Measurements from ENCODE around the gene BBS9.
A peak's percentile ranks its signal among the peaks of the same experiment; 100 is the strongest.

BBS9 gene

GRCh38 chr7:33191340-33191739, 62.0 kb downstream of the BBS9 start:
- Histone ChIP-seq H3K4me2 (ENCODE audit: low read length, poor library complexity, severe bottlenecking) (no peak overlapping the region), H3K4me3 (ENCODE audit: insufficient read depth in 1 of 2, low read depth in 1 of 2, low read length in 2 of 2) (no peak overlapping the region), H2BK5ac (ENCODE audit: low read depth, low read length, poor library complexity, severe bottlenecking) (no peak overlapping the region), H4K91ac (ENCODE audit: low read length) (no peak overlapping the region), H3K27me3 (ENCODE audit: control insufficient read depth in 1 of 2, insufficient read depth in 1 of 2, low read length in 2 of 2) (no peaks in the 10 kb centered on the region), H2BK15ac (ENCODE audit: low read depth, poor library complexity, severe bottlenecking) (no peak overlapping the region), H3K27ac (ENCODE audit: low read length, poor library complexity, severe bottlenecking) (no peak overlapping the region), H3K36me3 (ENCODE audit: control insufficient read depth in 1 of 2, insufficient read depth in 2 of 2, low read depth in 1 of 2, low read length in 2 of 2) (no peaks in the 10 kb centered on the region), H3K23ac (ENCODE audit: low read length in 2 of 2) (no peak overlapping the region), H3K4me1 (ENCODE audit: control insufficient read depth, insufficient read depth, low read depth, low read length) (peaks cover 2% of the 10 kb centered on the region), H2BK120ac (ENCODE audit: low read depth, low read length) (no peak overlapping the region), H3K79me1 (replicated peaks; ENCODE audit: low read length, poor library complexity, severe bottlenecking) (peaks cover 5% of the 10 kb centered on the region), H2BK12ac (ENCODE audit: low read length in 2 of 2) (no peak overlapping the region), H3K9me3 (ENCODE audit: control insufficient read depth, low read length) (no peaks in the 10 kb centered on the region), H3K9ac (ENCODE audit: low read length) (no peak overlapping the region), H3K4ac (ENCODE audit: low read depth in 1 of 2, low read length in 2 of 2) (no peak overlapping the region), H3K14ac (ENCODE audit: low read length in 2 of 2) (no peak overlapping the region), H2AK5ac (ENCODE audit: low read length, severe bottlenecking) (no peak overlapping the region), H4K8ac (ENCODE audit: low read length) (no peak overlapping the region), H3K18ac (ENCODE audit: low read depth in 1 of 2, low read length in 2 of 2) (no peak overlapping the region), H2AFZ (ENCODE audit: low read depth, low read length) (no peak overlapping the region)
- DNase-seq: no peak

- H3K14ac ChIP-seq (ENCODE audit: low read length in 2 of 2): no peak overlapping the region
- no peak overlapping the region for H3K4me3 ChIP-seq (ENCODE audit: insufficient read depth in 1 of 2, low read depth in 1 of 2, low read length in 2 of 2)
- H2AK5ac ChIP-seq (ENCODE audit: low read length, severe bottlenecking): no peak overlapping the region
- H4K8ac ChIP-seq (ENCODE audit: low read length): no peak overlapping the region
- no peak overlapping the region for H3K4me2 ChIP-seq (ENCODE audit: low read length, poor library complexity, severe bottlenecking)
- no peaks in the 10 kb centered on the region for H3K36me3 ChIP-seq (ENCODE audit: control insufficient read depth in 1 of 2, insufficient read depth in 2 of 2, low read depth in 1 of 2, low read length in 2 of 2)
- no peak overlapping the region for H2AFZ ChIP-seq (ENCODE audit: low read depth, low read length)
- H3K18ac ChIP-seq (ENCODE audit: low read depth in 1 of 2, low read length in 2 of 2): no peak overlapping the region
- H2BK120ac ChIP-seq (ENCODE audit: low read depth, low read length): no peak overlapping the region
- WGBS: 90% methylated on average over 2 of the region's 2 CpGs
- peaks cover 2% of the 10 kb centered on the region for H3K4me1 ChIP-seq (ENCODE audit: control insufficient read depth, insufficient read depth, low read depth, low read length)
- H3K9ac ChIP-seq (ENCODE audit: low read length): no peak overlapping the region
- no peak for DNase-seq
- H3K27me3 ChIP-seq (ENCODE audit: control insufficient read depth in 1 of 2, insufficient read depth in 1 of 2, low read length in 2 of 2): no peaks in the 10 kb centered on the region
- H3K4ac ChIP-seq (ENCODE audit: low read depth in 1 of 2, low read length in 2 of 2): no peak overlapping the region
- H3K9me3 ChIP-seq (ENCODE audit: control insufficient read depth, low read length): no peaks in the 10 kb centered on the region
- H4K91ac ChIP-seq (ENCODE audit: low read length): no peak overlapping the region
- peaks cover 5% of the 10 kb centered on the region for H3K79me1 ChIP-seq (replicated peaks; ENCODE audit: low read length, poor library complexity, severe bottlenecking)
- H2BK5ac ChIP-seq (ENCODE audit: low read depth, low read length, poor library complexity, severe bottlenecking): no peak overlapping the region
- H2BK15ac ChIP-seq (ENCODE audit: low read depth, poor library complexity, severe bottlenecking): no peak overlapping the region
- no peak overlapping the region for H3K27ac ChIP-seq (ENCODE audit: low read length, poor library complexity, severe bottlenecking)
- H3K23ac ChIP-seq (ENCODE audit: low read length in 2 of 2): no peak overlapping the region
- H2BK12ac ChIP-seq (ENCODE audit: low read length in 2 of 2): no peak overlapping the region
Observed at GRCh38 chr7:33192695-33193291, 63.4 kb downstream of the BBS9 start.

GRCh38 chr7:33193308-33193864, 64.0 kb downstream of the BBS9 start:
- Histone ChIP-seq H3K27me3 (ENCODE audit: control insufficient read depth in 1 of 2, insufficient read depth in 1 of 2, low read length in 2 of 2) (no peaks in the 10 kb centered on the region), H3K14ac (ENCODE audit: low read length in 2 of 2) (no peak overlapping the region), H2BK12ac (ENCODE audit: low read length in 2 of 2) (no peak overlapping the region), H2AFZ (ENCODE audit: low read depth, low read length) (no peak overlapping the region), H3K4me1 (ENCODE audit: control insufficient read depth, insufficient read depth, low read depth, low read length) (peaks cover 2% of the 10 kb centered on the region), H2BK15ac (ENCODE audit: low read depth, poor library complexity, severe bottlenecking) (no peak overlapping the region), H3K9ac (ENCODE audit: low read length) (no peak overlapping the region), H3K4ac (ENCODE audit: low read depth in 1 of 2, low read length in 2 of 2) (no peak overlapping the region), H2BK5ac (ENCODE audit: low read depth, low read length, poor library complexity, severe bottlenecking) (no peak overlapping the region), H2AK5ac (ENCODE audit: low read length, severe bottlenecking) (no peak overlapping the region), H4K8ac (ENCODE audit: low read length) (no peak overlapping the region), H3K4me3 (ENCODE audit: insufficient read depth in 1 of 2, low read depth in 1 of 2, low read length in 2 of 2) (no peak overlapping the region), H2BK120ac (ENCODE audit: low read depth, low read length) (no peak overlapping the region), H3K27ac (ENCODE audit: low read length, poor library complexity, severe bottlenecking) (no peak overlapping the region), H3K4me2 (ENCODE audit: low read length, poor library complexity, severe bottlenecking) (no peak overlapping the region), H4K91ac (ENCODE audit: low read length) (no peak overlapping the region), H3K9me3 (ENCODE audit: control insufficient read depth, low read length) (no peaks in the 10 kb centered on the region), H3K23ac (ENCODE audit: low read length in 2 of 2) (no peak overlapping the region), H3K18ac (ENCODE audit: low read depth in 1 of 2, low read length in 2 of 2) (no peak overlapping the region), H3K36me3 (ENCODE audit: control insufficient read depth in 1 of 2, insufficient read depth in 2 of 2, low read depth in 1 of 2, low read length in 2 of 2) (no peaks in the 10 kb centered on the region), H3K79me1 (replicated peaks; ENCODE audit: low read length, poor library complexity, severe bottlenecking) (peaks cover 5% of the 10 kb centered on the region)
- no peak for DNase-seq
- WGBS: 100% methylated on average over 3 of the region's 3 CpGs

GRCh38 chr7:33195264-33195663, 65.9 kb downstream of the BBS9 start:
- H3K18ac ChIP-seq (ENCODE audit: low read depth in 1 of 2, low read length in 2 of 2): no peak overlapping the region
- H2BK12ac ChIP-seq (ENCODE audit: low read length in 2 of 2): no peak overlapping the region
- no peak overlapping the region for H3K27ac ChIP-seq (ENCODE audit: low read length, poor library complexity, severe bottlenecking)
- no peak overlapping the region for H2AFZ ChIP-seq (ENCODE audit: low read depth, low read length)
- H3K36me3 ChIP-seq (ENCODE audit: control insufficient read depth in 1 of 2, insufficient read depth in 2 of 2, low read depth in 1 of 2, low read length in 2 of 2): no peaks in the 10 kb centered on the region
- H4K91ac ChIP-seq (ENCODE audit: low read length): no peak overlapping the region
- no peak overlapping the region for H3K4me3 ChIP-seq (ENCODE audit: insufficient read depth in 1 of 2, low read depth in 1 of 2, low read length in 2 of 2)
- WGBS: no CpG with 5 or more reads among the region's 2 CpGs
- H3K4me1 ChIP-seq (ENCODE audit: control insufficient read depth, insufficient read depth, low read depth, low read length): peaks cover 2% of the 10 kb centered on the region
- H2BK5ac ChIP-seq (ENCODE audit: low read depth, low read length, poor library complexity, severe bottlenecking): no peak overlapping the region
- H3K4me2 ChIP-seq (ENCODE audit: low read length, poor library complexity, severe bottlenecking): no peak overlapping the region
- H3K23ac ChIP-seq (ENCODE audit: low read length in 2 of 2): no peak overlapping the region
- H3K9me3 ChIP-seq (ENCODE audit: control insufficient read depth, low read length): no peaks in the 10 kb centered on the region
- peak overlapping the region; percentile 50 for H3K9ac ChIP-seq (ENCODE audit: low read length)
- H3K79me1 ChIP-seq (replicated peaks; ENCODE audit: low read length, poor library complexity, severe bottlenecking): peaks cover 5% of the 10 kb centered on the region
- no peak overlapping the region for H2BK15ac ChIP-seq (ENCODE audit: low read depth, poor library complexity, severe bottlenecking)
- peak; percentile 76 for DNase-seq
- no peak overlapping the region for H4K8ac ChIP-seq (ENCODE audit: low read length)
- H3K27me3 ChIP-seq (ENCODE audit: control insufficient read depth in 1 of 2, insufficient read depth in 1 of 2, low read length in 2 of 2): no peaks in the 10 kb centered on the region
- no peak overlapping the region for H3K14ac ChIP-seq (ENCODE audit: low read length in 2 of 2)
- H3K4ac ChIP-seq (ENCODE audit: low read depth in 1 of 2, low read length in 2 of 2): no peak overlapping the region
- no peak overlapping the region for H2AK5ac ChIP-seq (ENCODE audit: low read length, severe bottlenecking)
- no peak overlapping the region for H2BK120ac ChIP-seq (ENCODE audit: low read depth, low read length)
